Daoy (cell line): ENCODE results near the gene ZNF638. TPM values are rescaled to one million over a fixed set of nuclear protein-coding genes. Genes with fewer than 3 reads are reported as not detected.

Experiments used
- DNase-seq: peaks from one replicate; pipeline ENCODE4 v3.0.0-alpha.2; 2015; ENCODE audit warnings: low read depth
- total RNA-seq: library from RNA; depleted of rRNA; stranded (reverse); fragments of >200 nt; shearing (Covaris generic); gene quantifications from 2 replicates; pipeline ENCODE4 v1.2.3, GENCODE V29; 2014

ZNF638 gene
- total RNA-seq, 1 experiment from 2014 or later: 69.8 TPM

DNA sequence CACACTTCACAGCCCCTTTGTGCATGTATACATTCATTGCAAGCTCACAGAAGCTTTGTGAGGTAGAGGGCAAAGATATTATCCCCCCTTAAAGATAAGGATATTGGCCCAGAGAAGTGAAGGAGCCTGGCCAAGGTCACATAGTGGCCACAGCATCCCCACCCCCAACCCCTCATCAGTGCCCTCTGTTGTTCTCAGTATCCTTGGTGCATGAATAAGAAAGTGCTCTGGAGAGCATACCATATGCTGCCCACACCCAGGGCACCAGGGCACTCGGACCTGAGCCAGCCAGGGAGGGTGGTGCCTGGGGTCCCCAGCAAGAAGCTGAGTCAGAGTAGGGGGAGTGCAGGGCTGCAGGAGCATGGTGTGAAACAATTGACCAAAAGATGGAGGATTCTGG lies 125.0 kb downstream of the ZNF638 start:
- no peak for DNase-seq

DNA sequence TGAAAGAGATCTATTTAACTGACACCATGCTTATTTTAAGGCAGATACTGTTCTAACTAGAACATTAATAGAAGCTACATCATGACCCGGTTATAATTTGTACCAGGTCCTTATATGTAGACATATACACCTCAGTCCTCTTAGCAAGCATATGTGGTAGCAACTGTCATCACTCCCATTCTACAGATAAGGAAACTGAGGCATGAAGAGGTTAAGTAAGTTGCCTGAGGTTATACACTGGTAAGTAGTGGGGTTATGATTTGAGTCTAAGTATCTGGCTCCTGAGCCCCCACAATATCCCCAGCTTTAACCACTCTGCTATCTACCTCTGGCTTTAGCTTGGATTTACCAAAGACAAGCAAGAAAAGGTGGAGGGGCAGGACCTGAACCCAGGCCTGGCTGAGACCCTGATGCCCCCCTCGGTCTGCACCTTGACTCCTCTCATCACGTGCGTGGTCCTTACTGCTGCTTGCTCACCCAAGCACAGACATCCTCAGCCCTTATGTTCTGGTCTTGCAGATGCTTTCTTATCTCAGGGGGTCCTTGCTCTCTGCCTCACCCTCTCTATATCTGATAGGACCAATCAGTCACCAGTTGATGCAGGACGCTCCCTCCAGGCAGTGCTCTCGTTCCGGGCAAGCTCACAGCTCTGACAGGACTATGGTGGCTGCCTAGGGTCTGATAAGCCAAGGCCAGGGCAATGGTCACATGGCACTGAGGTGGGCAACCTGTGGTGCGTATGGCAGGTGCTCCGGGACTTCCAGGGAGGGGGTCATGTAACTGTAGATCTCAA lies 125.7 kb downstream of the ZNF638 start:
- DNase-seq: no peak

DNA sequence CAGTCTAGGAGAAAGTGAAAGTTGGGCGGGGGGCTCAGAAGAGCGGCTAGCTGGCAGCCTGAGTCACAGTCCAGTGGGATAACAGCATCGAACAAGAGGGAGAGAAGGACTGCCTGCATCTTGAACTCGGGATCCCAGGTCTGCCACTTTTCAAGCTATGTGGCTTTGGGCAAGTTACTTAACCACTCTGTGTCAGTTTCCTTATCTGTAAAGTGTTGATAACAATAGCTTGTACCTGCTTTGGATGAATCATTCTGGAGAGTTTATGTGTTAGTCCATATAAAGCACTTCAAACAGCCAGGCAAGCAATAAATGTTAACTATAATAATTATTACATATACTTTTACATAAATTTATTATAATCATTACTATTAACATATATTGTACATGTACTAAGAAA lies 126.3 kb downstream of the ZNF638 start:
- DNase-seq: no peak

DNA sequence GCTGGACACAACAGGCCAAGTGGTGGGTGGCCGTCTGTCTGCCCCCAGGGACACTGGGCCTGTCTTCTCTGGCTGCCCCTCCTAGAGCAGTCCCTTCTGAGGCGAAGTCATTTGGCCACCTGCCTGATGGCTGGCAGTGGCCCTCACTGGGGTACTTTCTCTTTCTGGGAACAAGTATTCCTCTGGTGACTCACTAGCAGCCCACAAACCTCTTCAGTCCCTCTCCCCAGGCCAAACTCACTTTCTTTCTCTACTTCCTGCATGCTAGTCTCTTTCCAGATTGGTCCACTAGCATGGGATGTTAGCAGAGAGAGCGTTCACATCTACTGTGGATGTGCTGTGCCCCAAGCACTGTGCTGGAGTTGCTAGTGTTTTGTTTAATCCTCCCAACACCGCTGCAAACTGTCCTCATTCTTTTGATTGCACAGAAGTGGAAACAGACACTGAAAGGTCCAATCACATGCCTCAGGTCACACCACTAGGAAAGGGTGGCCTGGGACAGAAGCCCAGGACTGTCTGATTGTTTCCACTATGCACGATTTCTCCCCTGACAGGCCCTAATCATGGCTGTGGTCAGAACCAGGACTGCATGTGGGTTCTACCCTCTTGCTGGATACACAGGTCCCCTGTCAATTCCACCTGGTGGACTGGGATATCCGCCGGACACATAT lies 127.0 kb downstream of the ZNF638 start:
- peak; percentile 84 for DNase-seq

DNA sequence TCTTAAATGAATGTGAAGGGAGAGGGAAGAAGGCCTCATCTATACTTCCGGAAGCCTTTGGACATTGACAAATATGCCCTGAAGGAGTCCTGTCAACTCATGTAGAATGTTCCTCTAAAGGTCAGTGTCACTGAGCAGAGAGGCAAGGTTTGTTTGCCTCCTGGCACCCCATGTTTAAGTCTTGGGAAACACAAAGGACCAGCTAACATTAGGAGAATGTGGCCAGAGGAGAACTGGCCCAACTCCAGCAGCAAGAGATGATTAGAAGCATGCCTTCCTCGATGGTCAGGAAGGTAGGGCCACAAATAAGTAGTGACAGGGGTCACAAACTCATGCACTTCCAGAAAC lies 127.5 kb downstream of the ZNF638 start:
- DNase-seq: no peak

DNA sequence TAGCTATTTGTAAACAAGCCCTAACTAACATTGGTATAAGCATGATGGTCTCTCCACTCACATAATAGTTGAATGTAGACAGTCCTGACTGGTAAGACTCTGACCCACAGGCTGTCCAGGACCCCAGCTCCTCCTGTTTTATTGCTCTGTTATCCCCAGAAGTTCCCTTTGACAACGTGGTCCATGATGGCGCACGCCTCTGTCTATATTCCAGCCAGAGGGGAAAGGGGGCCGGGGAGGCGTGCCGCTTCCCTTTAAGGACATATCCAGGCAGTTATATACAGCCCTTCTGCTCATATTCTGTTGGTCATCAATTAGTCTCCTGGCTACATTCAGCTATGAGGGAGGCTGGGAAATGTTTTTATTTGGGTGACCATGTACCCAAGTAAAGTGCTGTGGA lies 128.5 kb downstream of the ZNF638 start:
- DNase-seq: no peak

DNA sequence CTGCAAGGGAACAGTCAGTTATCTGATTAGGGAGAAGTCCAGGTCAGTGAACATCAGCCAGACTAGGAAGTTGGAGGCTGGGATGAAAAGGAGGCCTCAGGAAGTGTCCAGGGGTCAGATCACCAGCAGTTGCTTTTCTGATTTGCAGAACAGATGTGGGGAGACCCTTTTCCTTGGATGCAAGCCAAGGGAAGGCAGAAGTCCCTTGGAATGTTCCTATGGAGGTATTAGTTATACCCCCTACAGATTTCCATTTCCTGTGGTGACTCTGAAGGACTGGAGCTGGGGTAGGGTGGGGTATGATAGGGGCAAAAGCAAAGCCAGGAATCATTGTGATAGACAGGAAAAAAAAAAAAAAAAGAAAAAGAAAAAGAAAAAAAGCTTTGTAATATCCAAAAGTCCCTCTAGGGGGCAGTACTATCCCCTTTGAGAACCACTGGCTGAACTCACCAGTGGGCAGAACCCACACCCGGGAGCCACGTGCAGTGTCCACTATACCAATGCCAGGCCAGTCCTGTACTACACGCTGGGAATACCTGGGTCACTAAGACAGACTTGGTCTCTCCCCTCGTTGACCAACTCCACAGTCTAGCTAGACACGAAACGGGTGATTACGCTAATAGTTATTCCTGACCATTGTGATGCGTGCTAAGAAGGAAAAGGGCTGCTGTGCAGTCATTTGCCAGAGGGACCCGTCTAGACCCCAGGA lies 129.2 kb downstream of the ZNF638 start:
- DNase-seq: no peak

DNA sequence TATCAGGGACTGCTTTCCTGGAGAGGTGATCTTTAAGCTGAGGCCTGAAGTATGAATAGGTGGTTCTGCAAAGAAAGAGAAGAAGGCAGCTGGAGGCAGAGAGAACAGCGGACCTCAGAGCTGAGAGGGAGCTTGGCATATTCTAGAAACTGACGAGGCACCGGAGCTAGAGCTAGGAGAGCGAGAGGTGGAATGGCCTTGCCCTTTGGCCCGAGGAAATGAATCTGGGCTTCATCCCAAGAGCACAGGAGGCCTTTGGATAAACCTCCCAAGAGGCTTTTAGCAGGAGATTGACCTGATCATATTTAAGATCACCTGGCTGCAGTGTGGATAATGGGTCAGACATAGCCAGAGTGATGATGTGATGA lies 129.7 kb downstream of the ZNF638 start:
- no peak for DNase-seq

DNA sequence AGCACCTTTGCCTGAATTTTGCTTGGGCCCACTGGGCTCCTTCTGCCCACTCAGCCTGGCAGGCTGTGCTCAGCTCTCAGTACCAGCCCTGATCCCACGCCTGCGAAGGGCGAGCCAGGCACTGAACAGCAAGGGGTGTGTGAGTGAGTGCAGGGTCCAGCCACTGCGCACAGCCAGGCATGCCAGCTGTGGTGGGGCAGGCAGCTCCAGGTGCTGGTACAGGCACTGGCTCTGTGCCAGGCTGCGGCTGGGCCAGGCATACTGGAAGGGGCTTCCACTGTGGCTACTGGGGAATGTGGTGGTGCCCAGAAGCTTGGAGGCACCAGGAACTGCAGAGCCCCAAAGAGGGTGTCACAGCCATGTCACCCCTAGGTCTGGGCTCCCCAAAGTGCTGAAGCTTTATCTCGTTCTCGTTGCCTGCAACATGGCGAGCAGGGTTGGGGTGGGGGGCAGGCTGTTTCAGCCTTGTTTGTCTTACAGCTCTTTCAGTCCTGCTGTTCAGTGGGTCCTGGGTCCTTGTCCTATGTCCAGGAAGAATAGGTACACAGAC lies 130.5 kb downstream of the ZNF638 start:
- no peak for DNase-seq

DNA sequence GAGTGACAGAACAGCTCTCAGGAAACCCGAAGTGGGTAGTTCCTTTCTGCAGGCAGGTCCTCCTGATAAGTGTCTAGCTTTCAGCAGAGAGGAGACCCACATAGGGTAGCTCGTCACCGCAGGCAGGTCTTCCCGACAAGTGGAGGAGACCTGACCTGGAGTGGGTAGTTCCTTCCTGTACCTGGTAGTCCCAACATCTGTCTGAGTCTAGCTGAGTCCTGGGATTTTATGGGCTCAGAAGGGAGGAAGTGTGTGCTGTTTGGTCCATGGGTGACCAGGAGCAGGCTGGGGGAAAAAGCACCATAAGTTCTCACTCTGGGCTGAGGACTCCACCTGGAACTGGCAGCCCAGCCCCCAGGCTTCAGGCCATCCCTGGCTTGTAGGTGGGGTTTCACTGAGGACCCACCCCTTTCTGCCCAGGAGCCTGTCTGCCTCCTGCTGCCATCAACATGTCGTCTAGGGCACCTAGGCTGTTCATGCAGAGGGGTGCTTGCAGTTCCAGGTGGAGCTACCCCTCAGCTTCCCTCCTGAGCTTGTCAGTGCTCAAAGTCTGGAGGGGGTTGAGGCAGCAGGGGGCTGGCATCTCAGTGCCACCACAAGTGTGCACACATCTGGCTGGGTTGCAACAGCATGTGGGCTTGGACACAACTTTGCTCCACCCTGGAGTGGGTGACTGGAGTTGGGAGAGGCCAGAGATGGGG lies 131.2 kb downstream of the ZNF638 start:
- no peak for DNase-seq

DNA sequence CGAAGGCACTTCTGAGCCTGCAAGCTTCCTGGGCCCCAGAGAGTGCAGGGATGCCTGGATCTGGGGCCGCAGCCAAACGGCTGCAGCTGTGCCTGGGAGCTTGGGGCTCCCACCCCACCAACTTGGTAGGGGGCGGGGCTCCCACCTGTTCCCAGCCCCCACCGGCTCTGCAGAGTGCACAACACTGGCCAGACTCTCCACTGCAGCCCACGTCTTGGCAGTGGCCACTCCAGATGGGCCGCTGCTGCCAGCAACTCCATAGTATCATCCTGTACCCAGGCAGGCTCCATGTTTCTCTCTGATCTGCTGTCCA lies 131.7 kb downstream of the ZNF638 start:
- DNase-seq: no peak

DNA sequence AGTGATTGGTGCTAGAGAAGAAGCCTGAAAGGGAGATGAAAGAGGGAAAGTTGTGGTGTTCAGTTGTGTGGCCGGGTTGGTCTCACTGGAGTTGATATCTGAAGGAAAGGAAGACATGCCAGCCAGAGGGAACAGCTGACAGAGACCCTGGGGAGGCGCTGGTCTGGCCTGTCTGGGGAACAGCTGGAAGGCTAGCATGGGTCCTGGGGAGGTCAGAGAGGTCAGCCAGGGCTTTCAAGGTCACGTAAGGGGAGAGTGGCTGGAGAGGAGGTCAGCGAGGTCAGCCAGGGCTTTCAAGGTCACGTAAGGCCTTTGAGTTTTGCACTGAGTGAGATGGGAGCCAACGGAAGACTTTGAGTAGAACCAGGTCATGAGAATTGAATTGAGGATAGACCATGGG lies 132.8 kb downstream of the ZNF638 start:
- no peak for DNase-seq

DNA sequence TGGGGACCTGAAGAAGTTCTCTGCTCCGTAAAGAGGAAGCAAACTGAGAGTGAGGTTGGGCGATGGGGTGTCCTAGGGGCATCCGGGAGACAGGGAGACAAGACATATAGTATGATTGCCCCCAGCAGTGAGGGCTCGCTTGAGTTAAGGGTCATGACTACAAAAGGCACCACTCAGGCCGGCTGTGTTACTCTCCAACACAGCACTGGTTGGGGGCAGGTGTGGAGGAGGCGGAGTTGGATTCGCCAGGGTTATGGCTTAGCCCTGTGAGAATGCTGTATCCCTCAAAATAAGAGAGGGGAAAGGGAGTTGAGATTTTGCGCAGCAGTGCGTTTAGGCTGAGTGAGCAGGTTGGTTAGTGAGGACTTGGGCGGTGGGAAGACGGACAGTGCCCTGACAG lies 133.8 kb downstream of the ZNF638 start:
- no peak for DNase-seq

DNA sequence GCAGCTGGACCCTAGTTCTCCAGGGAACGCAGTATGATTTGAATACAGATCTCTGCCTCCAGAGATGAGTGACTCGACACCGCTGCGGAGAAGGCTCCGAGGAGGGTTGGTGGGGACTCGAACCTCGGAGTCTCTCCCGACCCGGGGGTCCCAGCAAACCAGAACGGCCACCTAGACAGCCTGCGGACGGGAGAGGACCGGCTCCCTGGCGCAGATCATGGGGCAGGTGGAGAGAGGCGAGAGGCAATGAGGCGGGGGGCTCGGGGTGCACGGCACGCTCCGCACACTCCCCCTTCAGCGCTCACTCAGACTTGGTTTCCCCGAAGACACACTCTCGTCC lies 134.3 kb downstream of the ZNF638 start:
- no peak for DNase-seq

DNA sequence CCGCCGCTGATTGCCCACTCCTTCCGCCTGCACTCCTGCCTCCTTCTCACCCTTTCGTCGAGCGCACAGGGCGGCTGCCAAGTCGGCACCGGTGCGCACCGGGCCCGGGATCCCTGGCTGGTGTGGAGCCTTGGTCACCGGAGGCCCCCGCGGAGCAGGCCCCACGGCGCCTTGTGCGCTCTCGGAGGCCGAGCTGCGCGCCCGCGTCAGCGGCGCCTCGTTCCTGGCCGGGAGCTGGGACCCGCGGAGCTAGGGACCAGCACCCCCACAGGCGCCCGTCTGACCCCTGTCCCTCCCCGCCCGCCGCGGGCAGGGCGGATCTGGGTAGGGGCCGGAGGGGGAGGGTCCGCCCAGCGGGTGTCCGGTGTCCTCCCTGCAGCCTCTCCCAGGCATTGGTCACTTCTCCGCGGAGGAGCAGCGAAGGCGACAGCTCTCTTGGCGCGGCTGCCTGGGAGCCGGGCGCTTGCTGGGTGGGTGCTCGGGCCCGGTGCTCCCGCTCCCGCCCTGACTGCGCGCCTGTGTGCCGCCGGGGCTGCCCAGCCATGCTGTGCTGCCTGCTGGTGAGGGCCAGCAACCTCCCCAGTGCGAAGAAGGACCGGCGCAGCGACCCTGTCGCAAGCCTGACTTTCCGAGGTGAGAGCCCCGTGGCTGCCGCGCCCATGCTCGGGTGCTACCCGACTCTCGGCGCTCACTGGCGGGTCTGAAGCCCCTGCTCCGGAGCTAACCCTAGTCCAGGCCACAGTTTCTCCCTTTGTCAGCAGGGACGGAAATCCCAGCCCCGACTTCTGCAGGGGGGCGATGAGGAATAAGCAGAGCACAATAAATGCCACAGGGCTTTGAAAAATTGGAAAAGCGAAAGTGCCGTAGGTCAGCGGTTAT lies 135.0 kb downstream of the ZNF638 start:
- peak; percentile 48 for DNase-seq

DNA sequence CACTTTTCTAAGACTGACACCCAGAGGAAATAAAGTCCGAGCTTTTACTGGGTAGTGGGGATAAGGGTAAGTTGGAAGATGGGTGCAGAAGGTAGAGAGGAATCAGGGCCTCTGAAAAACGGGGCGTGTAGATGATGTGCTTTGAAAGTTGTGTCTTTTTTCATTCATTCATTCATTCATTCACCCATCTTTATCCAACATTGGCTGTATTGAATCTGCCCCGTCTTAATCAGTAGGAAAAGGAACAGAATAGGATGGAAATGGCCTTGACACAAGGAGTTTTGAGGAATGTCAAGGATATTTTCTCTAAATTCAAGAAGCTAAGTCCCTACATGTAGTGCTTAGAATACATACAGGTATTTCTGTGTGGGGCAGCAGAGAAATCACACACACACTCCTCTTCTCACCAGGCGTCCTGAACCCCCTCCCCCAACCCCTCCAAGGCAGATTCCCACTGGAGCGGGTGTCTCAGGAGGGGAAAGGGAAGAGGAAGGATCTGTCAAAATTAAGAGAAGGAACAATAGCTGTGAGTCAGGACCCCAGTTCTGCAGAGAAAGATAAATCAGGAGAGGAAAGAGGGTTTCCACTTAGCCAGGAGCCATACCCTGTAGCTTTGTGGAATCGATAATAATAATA lies 135.7 kb downstream of the ZNF638 start:
- DNase-seq: no peak

DNA sequence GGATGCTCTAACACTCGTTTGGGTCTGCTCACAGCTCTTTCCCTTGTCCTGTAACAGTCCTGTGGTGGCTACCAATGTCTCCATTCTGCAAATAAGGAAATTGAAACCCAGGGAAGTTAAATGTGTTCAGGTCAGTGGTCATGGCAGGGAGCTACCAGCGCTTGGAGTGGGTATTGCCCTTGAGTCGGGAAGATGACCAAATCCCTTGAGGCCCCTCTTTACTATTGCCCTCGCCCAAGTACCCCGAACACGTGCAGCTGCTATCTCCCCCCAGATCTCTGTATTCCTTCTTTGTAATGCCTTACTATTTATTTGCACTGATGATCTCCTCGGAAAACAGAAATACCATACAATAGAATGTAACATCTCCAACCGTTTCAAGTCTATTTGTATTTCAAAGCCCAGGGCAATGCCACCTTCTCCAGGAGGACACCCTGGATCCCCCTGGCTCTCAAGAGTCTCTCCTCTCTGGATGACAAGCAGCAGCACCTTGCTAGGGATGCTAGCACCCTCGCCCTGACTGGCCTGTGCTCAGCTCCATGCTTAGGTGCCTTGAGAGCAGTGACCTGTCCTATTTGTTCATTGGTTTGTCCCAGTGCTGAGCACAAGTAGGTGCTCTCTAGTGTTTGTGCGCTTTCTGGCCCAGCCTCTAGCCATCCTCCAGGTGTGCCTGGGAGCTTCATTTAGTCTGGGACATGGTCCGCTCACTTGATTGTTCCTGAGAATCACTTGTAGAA lies 136.9 kb downstream of the ZNF638 start:
- DNase-seq: no peak

DNA sequence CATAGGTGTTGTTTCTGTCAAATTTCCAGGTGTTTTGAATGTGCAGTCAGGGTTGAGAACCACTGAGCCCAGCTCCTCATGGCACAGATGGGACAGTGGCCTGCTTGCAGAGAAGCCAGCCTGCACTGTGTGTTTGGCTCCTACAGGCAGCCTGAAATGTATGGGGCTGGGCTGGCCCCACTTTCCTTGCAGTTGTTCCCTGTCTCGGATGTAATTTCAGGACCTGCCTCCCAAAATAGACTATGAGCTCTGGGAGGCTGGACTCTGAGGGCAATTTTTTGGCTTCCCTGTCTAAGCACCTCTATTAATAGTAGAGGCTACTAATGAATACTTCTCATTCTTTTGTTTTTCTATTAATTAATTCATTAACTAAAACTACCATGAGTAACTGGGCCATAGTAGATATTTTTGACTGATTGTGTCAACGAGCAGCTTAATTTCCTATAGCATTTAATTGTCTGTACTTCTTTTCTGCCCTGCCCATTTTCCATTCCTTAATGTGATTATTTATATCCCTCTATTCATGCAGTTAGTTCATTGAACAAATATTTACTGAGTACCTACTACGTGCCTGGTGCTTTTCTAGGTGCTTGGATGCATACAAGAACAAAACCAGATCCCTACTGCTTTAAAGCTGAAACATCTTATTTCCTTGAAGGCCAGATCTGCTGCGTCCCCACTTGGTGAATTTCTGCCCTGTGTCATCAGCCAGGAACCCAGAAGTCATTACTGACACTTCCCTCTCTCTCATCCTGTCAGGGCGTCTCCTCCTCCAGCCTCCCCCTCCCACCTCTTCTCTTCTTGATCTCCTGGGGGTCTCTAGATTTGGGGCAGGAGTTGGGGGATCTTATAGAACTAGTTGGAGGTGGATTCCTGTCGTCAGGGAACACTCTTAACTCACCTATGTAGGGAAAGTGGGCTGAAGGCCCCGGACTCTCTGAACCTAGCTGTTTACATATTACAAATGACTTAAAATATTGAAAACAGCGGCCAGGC lies 138.1 kb downstream of the ZNF638 start:
- DNase-seq: no peak

DNA sequence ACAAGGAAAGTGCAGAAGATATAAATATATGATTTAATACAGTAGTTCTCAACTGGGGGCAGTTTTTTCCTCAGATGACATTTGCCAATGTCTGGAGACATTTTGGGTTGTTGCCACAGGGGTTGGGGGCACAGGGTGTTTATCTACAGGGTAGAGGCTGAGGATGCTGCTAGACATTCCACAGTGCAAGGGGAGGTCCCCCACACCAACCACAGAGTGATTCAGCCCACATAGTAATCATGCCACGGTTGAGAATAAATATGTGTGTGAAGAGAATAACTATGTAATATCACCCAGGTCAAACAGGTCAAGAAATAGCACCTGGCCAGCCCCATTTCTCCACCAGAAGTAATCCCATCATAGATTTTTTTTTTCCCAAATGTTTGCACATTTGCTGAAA lies 139.7 kb downstream of the ZNF638 start:
- DNase-seq: peak; percentile 81
